ENCODE results near the gene GJE1.

GRCh38 chr6:142172758-142173157 is 40.0 kb downstream of the GJE1 start:
- TF ChIP-seq CTCF (IDR thresholded peaks at IDR 0.05): no peak
- TF ChIP-seq EP300 (IDR thresholded peaks at IDR 0.05): no peak
